ENCODE data around the gene KIAA0513.

GRCh38 chr16:85081038-85081437 lies 53.4 kb downstream of the KIAA0513 start:
- TF ChIP-seq POLR2AphosphoS5 (IDR thresholded peaks at IDR 0.05; ENCODE audit: low read depth, low read length) (no peak), SIN3A (IDR thresholded peaks at IDR 0.05; ENCODE audit: borderline replicate concordance, insufficient read depth, low read length) (no peak), TAF1 (IDR thresholded peaks at IDR 0.05; ENCODE audit: borderline replicate concordance, insufficient read depth, low read length) (no peak), FOXP2 (optimal IDR thresholded peaks at IDR 0.05; ENCODE audit: borderline replicate concordance, extremely low read depth, extremely low read length, insufficient read depth) (no peak), REST (IDR thresholded peaks at IDR 0.05; ENCODE audit: insufficient read depth in 1 of 2, low read depth in 2 of 2, low read length in 2 of 2) (no peak)
